ENCODE measurements around the gene RENBP. TPM values are rescaled to one million over a fixed set of nuclear protein-coding genes. Genes with fewer than 3 reads are reported as not detected.

The RENBP gene
- total RNA-seq, 1 donor: 11.1 TPM

- H3K4me1 ChIP-seq (ENCODE audit: insufficient read depth, low read length): peaks cover 54% of the 10 kb centered on the region
- H3K27me3 ChIP-seq (ENCODE audit: insufficient read depth, low read length): no peaks in the 10 kb centered on the region
- H3K4me3 ChIP-seq (ENCODE audit: low read length): peak within 1 kb of the TSS; percentile 67
- H3K9me3 ChIP-seq (ENCODE audit: low read depth, low read length): no peaks in the 10 kb centered on the region
Measured at GRCh38 chrX:153925739-153926551, 18.5 kb downstream of the RENBP start, which contains the start of gene ARHGAP4. ARHGAP4 (minus strand) TSS chrX:153926264; CDS start chrX:153926202, 62 bp downstream.

- Histone ChIP-seq H3K4me1 (ENCODE audit: insufficient read depth, low read length) (peaks cover 54% of the 10 kb centered on the region), H3K4me3 (ENCODE audit: low read length) (peak overlapping the region; percentile 67), H3K9me3 (ENCODE audit: low read depth, low read length) (no peaks in the 10 kb centered on the region), H3K27me3 (ENCODE audit: insufficient read depth, low read length) (no peaks in the 10 kb centered on the region)
Measured at GRCh38 chrX:153925387-153925738, 19.1 kb downstream of the RENBP start.

- Histone ChIP-seq H3K9me3 (ENCODE audit: low read depth, low read length) (no peaks in the 10 kb centered on the region), H3K4me3 (ENCODE audit: low read length) (peak overlapping the region; percentile 67), H3K27me3 (ENCODE audit: insufficient read depth, low read length) (no peaks in the 10 kb centered on the region), H3K4me1 (ENCODE audit: insufficient read depth, low read length) (peaks cover 48% of the 10 kb centered on the region)
Measured at GRCh38 chrX:153924149-153924861, 20.1 kb downstream of the RENBP start.

GRCh38 chrX:153922932-153923857, 21.2 kb downstream of the RENBP start:
- Histone ChIP-seq H3K27me3 (ENCODE audit: insufficient read depth, low read length) (no peaks in the 10 kb centered on the region), H3K9me3 (ENCODE audit: low read depth, low read length) (no peaks in the 10 kb centered on the region), H3K4me3 (ENCODE audit: low read length) (no peak overlapping the region), H3K4me1 (ENCODE audit: insufficient read depth, low read length) (peaks cover 40% of the 10 kb centered on the region)

- Histone ChIP-seq H3K4me3 (ENCODE audit: low read length) (no peak overlapping the region), H3K4me1 (ENCODE audit: insufficient read depth, low read length) (peaks cover 32% of the 10 kb centered on the region), H3K9me3 (ENCODE audit: low read depth, low read length) (no peaks in the 10 kb centered on the region), H3K27me3 (ENCODE audit: insufficient read depth, low read length) (no peaks in the 10 kb centered on the region)
Measured at GRCh38 chrX:153921511-153922446, 22.7 kb downstream of the RENBP start.

- Histone ChIP-seq H3K27me3 (ENCODE audit: insufficient read depth, low read length) (no peaks in the 10 kb centered on the region), H3K9me3 (ENCODE audit: low read depth, low read length) (no peaks in the 10 kb centered on the region), H3K4me3 (ENCODE audit: low read length) (no peak overlapping the region), H3K4me1 (ENCODE audit: insufficient read depth, low read length) (peaks cover 32% of the 10 kb centered on the region)
Measured at GRCh38 chrX:153921070-153921469, 23.4 kb downstream of the RENBP start.

- H3K4me1 ChIP-seq (ENCODE audit: insufficient read depth, low read length): peaks cover 32% of the 10 kb centered on the region
- no peaks in the 10 kb centered on the region for H3K9me3 ChIP-seq (ENCODE audit: low read depth, low read length)
- no peaks in the 10 kb centered on the region for H3K27me3 ChIP-seq (ENCODE audit: insufficient read depth, low read length)
- no peak overlapping the region for H3K4me3 ChIP-seq (ENCODE audit: low read length)
Measured at GRCh38 chrX:153920546-153920945, 23.9 kb downstream of the RENBP start.

- no peak overlapping the region for H3K4me3 ChIP-seq (ENCODE audit: low read length)
- peaks cover 26% of the 10 kb centered on the region for H3K4me1 ChIP-seq (ENCODE audit: insufficient read depth, low read length)
- H3K9me3 ChIP-seq (ENCODE audit: low read depth, low read length): no peaks in the 10 kb centered on the region
- H3K27me3 ChIP-seq (ENCODE audit: insufficient read depth, low read length): no peaks in the 10 kb centered on the region
Measured at GRCh38 chrX:153919281-153919680, 25.2 kb downstream of the RENBP start.

- H3K4me3 ChIP-seq (ENCODE audit: low read length): no peak overlapping the region
- no peaks in the 10 kb centered on the region for H3K9me3 ChIP-seq (ENCODE audit: low read depth, low read length)
- peaks cover 14% of the 10 kb centered on the region for H3K4me1 ChIP-seq (ENCODE audit: insufficient read depth, low read length)
- no peaks in the 10 kb centered on the region for H3K27me3 ChIP-seq (ENCODE audit: insufficient read depth, low read length)
Measured at GRCh38 chrX:153917869-153918268, 26.6 kb downstream of the RENBP start.

- no peaks in the 10 kb centered on the region for H3K27me3 ChIP-seq (ENCODE audit: insufficient read depth, low read length)
- no peaks in the 10 kb centered on the region for H3K9me3 ChIP-seq (ENCODE audit: low read depth, low read length)
- no peak overlapping the region for H3K4me3 ChIP-seq (ENCODE audit: low read length)
- no peaks in the 10 kb centered on the region for H3K4me1 ChIP-seq (ENCODE audit: insufficient read depth, low read length)
Measured at GRCh38 chrX:153913701-153914100, 30.7 kb downstream of the RENBP start.

GRCh38 chrX:153913211-153913610, 31.2 kb downstream of the RENBP start:
- Histone ChIP-seq H3K4me3 (ENCODE audit: low read length) (no peak overlapping the region), H3K27me3 (ENCODE audit: insufficient read depth, low read length) (no peaks in the 10 kb centered on the region), H3K4me1 (ENCODE audit: insufficient read depth, low read length) (no peaks in the 10 kb centered on the region), H3K9me3 (ENCODE audit: low read depth, low read length) (no peaks in the 10 kb centered on the region)

GRCh38 chrX:153911798-153912197, 32.6 kb downstream of the RENBP start:
- Histone ChIP-seq H3K4me1 (ENCODE audit: insufficient read depth, low read length) (no peaks in the 10 kb centered on the region), H3K4me3 (ENCODE audit: low read length) (no peak overlapping the region), H3K9me3 (ENCODE audit: low read depth, low read length) (no peaks in the 10 kb centered on the region)

GRCh38 chrX:153910446-153910845, 34.0 kb downstream of the RENBP start:
- Histone ChIP-seq H3K9me3 (ENCODE audit: low read depth, low read length) (no peaks in the 10 kb centered on the region), H3K4me3 (ENCODE audit: low read length) (no peak overlapping the region), H3K4me1 (ENCODE audit: insufficient read depth, low read length) (no peaks in the 10 kb centered on the region), H3K27me3 (ENCODE audit: insufficient read depth, low read length) (no peaks in the 10 kb centered on the region)

More at GRCh38 chrX:153911798-153912197, 32.6 kb downstream of the RENBP start:
- no peaks in the 10 kb centered on the region for H3K27me3 ChIP-seq (ENCODE audit: insufficient read depth, low read length)

- H3K27me3 ChIP-seq (ENCODE audit: insufficient read depth, low read length): no peaks in the 10 kb centered on the region
- H3K4me3 ChIP-seq (ENCODE audit: low read length): no peak overlapping the region
- H3K4me1 ChIP-seq (ENCODE audit: insufficient read depth, low read length): peaks cover under 1% of the 10 kb centered on the region
Measured at GRCh38 chrX:153909980-153910360, 34.5 kb downstream of the RENBP start.

More at GRCh38 chrX:153909980-153910360, 34.5 kb downstream of the RENBP start:
- no peaks in the 10 kb centered on the region for H3K9me3 ChIP-seq (ENCODE audit: low read depth, low read length)

All from mononuclear cell (primary cell).